Measurements from ENCODE around the gene LILRB2.
A peak's percentile ranks its signal among the peaks of the same experiment; 100 is the strongest.
"Not testable (repeated sequence)": the region's sequence is repeated elsewhere in the genome, so short reads cannot be mapped to it uniquely, and the experiment has no call there.

Gene LILRB2

GRCh38 chr19:54281007-54281728, at the start of gene LILRB2:
LILRB2 (minus strand) TSS chr19:54281110; CDS start chr19:54280496, 614 bp downstream.
- Histone ChIP-seq H4K20me1 (peaks cover 0 to 21% (median 8%) of the 10 kb centered on the region in 11 experiments; a peak in 10 of 22 replicates), H3K9me3 (replicated peaks in 1 of 11) (no peaks in the 10 kb centered on the region), H3K4me1 (peaks cover 73 to 93% (median 90%) of the 10 kb centered on the region in 10 experiments), H3K27me3 (no peaks in the 10 kb centered on the region), H3K36me3 (peaks cover 0 to 42% (median 36%) of the 10 kb centered on the region in 11 experiments; a peak in 15 of 22 replicates), H3K9ac (peak within 1 kb of the TSS; percentile 78 to 95 (median 85)), H3K27ac (peak within 1 kb of the TSS; percentile 86 to 98 (median 93)), H3K4me3 (peak within 1 kb of the TSS; percentile 47 to 85 (median 78)), H3K4me2 (peak within 1 kb of the TSS; percentile 89 to 100 (median 99))
- no peak for TF ChIP-seq Cebpa-rat (IDR thresholded peaks at IDR 0.05)

GRCh38 chr19:54329476-54330165, 48.7 kb upstream of the LILRB2 start:
- peak overlapping the region in 8 of 11 experiments; percentile 9 to 44 (median 26); a peak in 13 of 22 replicates for H3K4me2 ChIP-seq
- H3K4me3 ChIP-seq: no peak overlapping the region
- H4K20me1 ChIP-seq: no peaks in the 10 kb centered on the region
- H3K36me3 ChIP-seq: no peaks in the 10 kb centered on the region
- no peaks in the 10 kb centered on the region for H3K27me3 ChIP-seq
- no peak for TF ChIP-seq Cebpa-rat (IDR thresholded peaks at IDR 0.05)
- H3K4me1 ChIP-seq: peaks cover 30 to 80% (median 70%) of the 10 kb centered on the region in 10 experiments
- H3K9me3 ChIP-seq (replicated peaks in 1 of 11): peaks cover 0 to 20% (median 11%) of the 10 kb centered on the region in 11 experiments; a peak in 13 of 22 replicates
- H3K27ac ChIP-seq: no peak overlapping the region
- H3K9ac ChIP-seq: no peak overlapping the region

GRCh38 chr19:54328781-54329180, 47.9 kb upstream of the LILRB2 start:
- H3K9me3 ChIP-seq (replicated peaks in 1 of 11): peaks cover 0 to 20% (median 11%) of the 10 kb centered on the region in 11 experiments; a peak in 13 of 22 replicates

GRCh38 chr19:54325631-54326030, 44.7 kb upstream of the LILRB2 start:
- no peaks in the 10 kb centered on the region for H4K20me1 ChIP-seq
- peak overlapping the region; percentile 22 to 72 (median 55) for H3K4me2 ChIP-seq
- H3K4me3 ChIP-seq: no peak overlapping the region
- H3K9me3 ChIP-seq (replicated peaks in 1 of 11): peaks cover 15 to 35% (median 28%) of the 10 kb centered on the region in 11 experiments; a peak in 19 of 22 replicates
- peak overlapping the region in 10 of 11 experiments; percentile 34 to 73 (median 56); a peak in 16 of 22 replicates for H3K27ac ChIP-seq
- no peaks in the 10 kb centered on the region for H3K36me3 ChIP-seq
- peak overlapping the region in 6 of 11 experiments; percentile 17 to 53 (median 40); a peak in 10 of 22 replicates for H3K9ac ChIP-seq
- no peaks in the 10 kb centered on the region for H3K27me3 ChIP-seq
- no peak for TF ChIP-seq Cebpa-rat (IDR thresholded peaks at IDR 0.05)
- H3K4me1 ChIP-seq: peaks cover 24 to 47% (median 38%) of the 10 kb centered on the region in 10 experiments

More at GRCh38 chr19:54328781-54329180, 47.9 kb upstream of the LILRB2 start:
- H3K36me3 ChIP-seq, H3K27me3 ChIP-seq, H4K20me1 ChIP-seq, H3K9ac ChIP-seq, H3K4me3 ChIP-seq, H3K27ac ChIP-seq: not testable (repeated sequence)
- H3K4me2 ChIP-seq: peak overlapping the region in 8 of 11 experiments; percentile 9 to 44 (median 26); a peak in 8 of 22 replicates
- H3K4me1 ChIP-seq: peaks cover 30 to 74% (median 64%) of the 10 kb centered on the region in 10 experiments

- TF ChIP-seq Cebpa-rat (IDR thresholded peaks at IDR 0.05): no peak
- peaks cover 15 to 35% (median 30%) of the 10 kb centered on the region in 11 experiments; a peak in 19 of 22 replicates for H3K9me3 ChIP-seq (replicated peaks in 1 of 11)
- no peaks in the 10 kb centered on the region for H3K36me3 ChIP-seq
- peak overlapping the region in 6 of 11 experiments; percentile 17 to 53 (median 40); a peak in 10 of 22 replicates for H3K9ac ChIP-seq
- H3K27ac ChIP-seq: peak overlapping the region in 10 of 11 experiments; percentile 34 to 73 (median 56); a peak in 16 of 22 replicates
- no peaks in the 10 kb centered on the region for H3K27me3 ChIP-seq
- H3K4me2 ChIP-seq: peak overlapping the region; percentile 22 to 72 (median 55)
- no peak overlapping the region for H3K4me3 ChIP-seq
- H4K20me1 ChIP-seq: no peaks in the 10 kb centered on the region
- peaks cover 28 to 47% (median 40%) of the 10 kb centered on the region in 10 experiments for H3K4me1 ChIP-seq
Measured at GRCh38 chr19:54325194-54325621, 44.3 kb upstream of the LILRB2 start.

- no peak for TF ChIP-seq Cebpa-rat (IDR thresholded peaks at IDR 0.05)
- Histone ChIP-seq H3K9ac (no peak overlapping the region), H3K4me2 (no peak overlapping the region), H3K9me3 (replicated peaks in 1 of 11) (peaks cover 15 to 36% (median 29%) of the 10 kb centered on the region in 11 experiments; a peak in 19 of 22 replicates), H3K27me3 (no peaks in the 10 kb centered on the region), H3K4me3 (no peak overlapping the region), H3K27ac (no peak overlapping the region), H3K36me3 (no peaks in the 10 kb centered on the region), H4K20me1 (no peaks in the 10 kb centered on the region), H3K4me1 (peaks cover 27 to 50% (median 39%) of the 10 kb centered on the region in 10 experiments)
Measured at GRCh38 chr19:54324071-54324470, 43.2 kb upstream of the LILRB2 start.

- not testable (repeated sequence) for H3K27me3 ChIP-seq, H3K36me3 ChIP-seq, H3K4me3 ChIP-seq, H4K20me1 ChIP-seq, H3K9ac ChIP-seq, H3K4me2 ChIP-seq, H3K27ac ChIP-seq
- Histone ChIP-seq H3K9me3 (replicated peaks in 1 of 11) (peaks cover 7 to 27% (median 18%) of the 10 kb centered on the region in 11 experiments; a peak in 19 of 22 replicates), H3K4me1 (peaks cover 19 to 61% (median 48%) of the 10 kb centered on the region in 10 experiments)
Measured at GRCh38 chr19:54322934-54323333, 42.0 kb upstream of the LILRB2 start.

- not testable (repeated sequence) for H3K9ac ChIP-seq, H3K4me3 ChIP-seq, H3K27me3 ChIP-seq, H3K4me2 ChIP-seq, H3K36me3 ChIP-seq, H4K20me1 ChIP-seq, H3K27ac ChIP-seq
- Histone ChIP-seq H3K9me3 (replicated peaks in 1 of 11) (peaks cover 6 to 27% (median 16%) of the 10 kb centered on the region in 11 experiments; a peak in 19 of 22 replicates), H3K4me1 (peaks cover 19 to 66% (median 50%) of the 10 kb centered on the region in 10 experiments)
Measured at GRCh38 chr19:54322295-54322694, 41.4 kb upstream of the LILRB2 start.
